Choroid plexus epithelial cell (primary cell): ENCODE results near the gene GAL3ST1.
"Not testable (repeated sequence)": the region's sequence is repeated elsewhere in the genome, so short reads cannot be mapped to it uniquely, and the experiment has no call there.

Experiments used
- DNase-seq: peaks from one replicate; pipeline ENCODE4 v3.0.0-alpha.2; 2010; ENCODE audit warnings: low read depth
- H3K4me3 ChIP-seq: 2 replicates; pipeline ENCODE4 v1.5.1; 2011; ENCODE audit warnings: low read depth, mild to moderate bottlenecking, control low read depth, low read length, moderate library complexity
- CTCF ChIP-seq: conservative IDR thresholded peaks from 2 replicates; pipeline ENCODE4 v1.5.1; 2011; ENCODE audit warnings: low read depth, mild to moderate bottlenecking, control low read depth, inconsistent platforms, low read length, moderate library complexity

Gene GAL3ST1

GRCh38 chr22:30572840-30573593 lies 1.4 kb downstream of the GAL3ST1 start:
- no peak for DNase-seq
- no peak overlapping the region for H3K4me3 ChIP-seq
- TF ChIP-seq CTCF = no peak

GRCh38 chr22:30572210-30572609 lies 2.3 kb downstream of the GAL3ST1 start:
- no peak for TF ChIP-seq CTCF
- DNase-seq = no peak
- no peak overlapping the region for H3K4me3 ChIP-seq

- no peak for TF ChIP-seq CTCF
- H3K4me3 ChIP-seq = no peak overlapping the region
- DNase-seq = no peak
These were observed 4.7 kb downstream of the GAL3ST1 start for GRCh38 chr22:30569674-30570202.

GRCh38 chr22:30568137-30568805 lies 6.2 kb downstream of the GAL3ST1 start:
- no peak for TF ChIP-seq CTCF
- no peak for DNase-seq
- no peak overlapping the region for H3K4me3 ChIP-seq

- DNase-seq, H3K4me3 ChIP-seq: not testable (repeated sequence)
These were observed 7.2 kb downstream of the GAL3ST1 start for GRCh38 chr22:30567277-30567676.

GRCh38 chr22:30566125-30566524 lies 8.3 kb downstream of the GAL3ST1 start:
- DNase-seq = no peak
- no peak overlapping the region for H3K4me3 ChIP-seq
- TF ChIP-seq CTCF = no peak

DNA sequence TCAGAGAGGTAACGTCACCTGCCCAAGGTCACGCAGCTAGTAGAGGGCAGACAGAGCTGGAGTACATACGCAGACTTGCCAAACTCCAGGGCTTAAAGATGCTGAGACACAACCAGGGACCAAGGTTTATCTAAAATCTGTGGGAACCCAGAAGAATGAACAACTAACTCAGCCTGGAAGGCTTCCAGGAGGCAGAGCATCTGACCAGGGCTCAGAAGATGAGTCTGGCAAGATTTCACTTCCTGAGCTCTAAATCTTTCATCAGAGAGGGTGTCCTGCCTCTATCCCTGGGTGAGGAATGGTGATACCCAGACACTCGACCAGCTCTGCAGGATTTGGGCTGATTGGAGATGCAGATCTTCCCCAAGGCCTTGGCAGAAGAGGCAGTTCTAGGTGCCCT lies 9.1 kb downstream of the GAL3ST1 start:
- no peak overlapping the region for H3K4me3 ChIP-seq
- TF ChIP-seq CTCF = no peak
- DNase-seq = peak; percentile 32
